ENCODE measurements around the gene WWOX. TPM values are rescaled to one million over a fixed set of nuclear protein-coding genes. Genes with fewer than 3 reads are reported as not detected.

WWOX gene
- total and polyA plus RNA-seq, 2 of the 4 experiments (the other 2 are of a cell fraction), result 2.7 to 5.4 TPM

- no peak overlapping the region for H3K23ac ChIP-seq (ENCODE audit: low read depth, low read length)
- no peak overlapping the region for H2AFZ ChIP-seq (replicated peaks; ENCODE audit: low read length, poor library complexity)
- TF ChIP-seq POLR2A (IDR thresholded peaks at IDR 0.05; ENCODE audit: low read depth, low read length) (no peak), CEBPB (IDR thresholded peaks at IDR 0.05; ENCODE audit: low read depth, low read length) (no peak), MXI1 (IDR thresholded peaks at IDR 0.05; ENCODE audit: borderline replicate concordance, low read depth, low read length) (no peak), RFX5 (IDR thresholded peaks at IDR 0.05; ENCODE audit: low read depth, low read length) (no peak), CHD1 (IDR thresholded peaks at IDR 0.05; ENCODE audit: low read depth, low read length) (no peak), RCOR1 (IDR thresholded peaks at IDR 0.05; ENCODE audit: insufficient replicate concordance, low read length) (no peak), MAFK (IDR thresholded peaks at IDR 0.05; ENCODE audit: low read depth, low read length) (no peak), BHLHE40 (IDR thresholded peaks at IDR 0.05; ENCODE audit: low read depth, low read length) (no peak), ELK1 (IDR thresholded peaks at IDR 0.05; ENCODE audit: borderline replicate concordance, low read depth, low read length) (no peak)
- TF ChIP-seq, protein P1, sequence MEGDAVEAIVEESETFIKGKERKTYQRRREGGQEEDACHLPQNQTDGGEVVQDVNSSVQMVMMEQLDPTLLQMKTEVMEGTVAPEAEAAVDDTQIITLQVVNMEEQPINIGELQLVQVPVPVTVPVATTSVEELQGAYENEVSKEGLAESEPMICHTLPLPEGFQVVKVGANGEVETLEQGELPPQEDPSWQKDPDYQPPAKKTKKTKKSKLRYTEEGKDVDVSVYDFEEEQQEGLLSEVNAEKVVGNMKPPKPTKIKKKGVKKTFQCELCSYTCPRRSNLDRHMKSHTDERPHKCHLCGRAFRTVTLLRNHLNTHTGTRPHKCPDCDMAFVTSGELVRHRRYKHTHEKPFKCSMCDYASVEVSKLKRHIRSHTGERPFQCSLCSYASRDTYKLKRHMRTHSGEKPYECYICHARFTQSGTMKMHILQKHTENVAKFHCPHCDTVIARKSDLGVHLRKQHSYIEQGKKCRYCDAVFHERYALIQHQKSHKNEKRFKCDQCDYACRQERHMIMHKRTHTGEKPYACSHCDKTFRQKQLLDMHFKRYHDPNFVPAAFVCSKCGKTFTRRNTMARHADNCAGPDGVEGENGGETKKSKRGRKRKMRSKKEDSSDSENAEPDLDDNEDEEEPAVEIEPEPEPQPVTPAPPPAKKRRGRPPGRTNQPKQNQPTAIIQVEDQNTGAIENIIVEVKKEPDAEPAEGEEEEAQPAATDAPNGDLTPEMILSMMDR (conservative IDR thresholded peaks at IDR 0.05; ENCODE audit: low read depth, low read length), result no peak
- no peaks in the 10 kb centered on the region for H3K27me3 ChIP-seq (ENCODE audit: control insufficient read depth, insufficient read depth, low read length)
- no peak overlapping the region for H4K8ac ChIP-seq (ENCODE audit: low read depth in 2 of 2, low read length in 2 of 2)
- H3K9ac ChIP-seq (ENCODE audit: low read depth, low read length), result no peak overlapping the region
- no peak overlapping the region for H2AK5ac ChIP-seq (ENCODE audit: low read depth, low read length)
- 40% methylated on average over 1 of the region's 4 CpGs; no CpG with 5 or more reads in 1 of the 2 experiments for WGBS, 2 experiments (ENCODE audit: extremely low coverage in 2 of 2, insufficient read length in 1 of 2)
- H2BK5ac ChIP-seq (ENCODE audit: low read depth, low read length, poor library complexity, severe bottlenecking), result no peak overlapping the region
- H2BK15ac ChIP-seq (ENCODE audit: low read depth, low read length), result no peak overlapping the region
- DNase-seq (no peak), ATAC-seq (ENCODE audit: low read depth) (no peak)
- H2BK120ac ChIP-seq (ENCODE audit: low read depth, low read length), result no peak overlapping the region
- peaks cover 15% of the 10 kb centered on the region for H3K9me3 ChIP-seq (ENCODE audit: control insufficient read depth, insufficient read depth, low read length)
- no peaks in the 10 kb centered on the region for H3K9me1 ChIP-seq (ENCODE audit: insufficient read depth, low read length)
- H3K18ac ChIP-seq (ENCODE audit: low read depth, low read length), result no peak overlapping the region
- no peaks in the 10 kb centered on the region for H4K20me1 ChIP-seq (ENCODE audit: insufficient read depth, low read length)
- H3K56ac ChIP-seq (ENCODE audit: extremely low read depth, insufficient read depth, low read length), result no peak overlapping the region
- no peaks in the 10 kb centered on the region for H3K36me3 ChIP-seq (ENCODE audit: control insufficient read depth, insufficient read depth, low read length)
- no peak overlapping the region for H3K4me3 ChIP-seq (ENCODE audit: insufficient read depth, low read depth, low read length)
- POLR2A ChIA-PET (ENCODE audit: unreplicated experiment), result no interaction called here
- H3K79me1 ChIP-seq (ENCODE audit: low read depth in 1 of 2, low read length in 2 of 2), result no peaks in the 10 kb centered on the region
- H4K91ac ChIP-seq (ENCODE audit: insufficient read depth, low read depth, low read length), result no peak overlapping the region
- no peak overlapping the region for H3K4ac ChIP-seq (ENCODE audit: low read depth, low read length)
- no TSS peak for BruUV-seq (replicated peaks)
- no peak overlapping the region for H3K27ac ChIP-seq (ENCODE audit: insufficient read depth, low read length)
- no peaks in the 10 kb centered on the region for H3K4me1 ChIP-seq (ENCODE audit: control insufficient read depth, insufficient read depth, low read length)
- CTCF ChIA-PET, result no interaction called here
- in situ Hi-C loops (cut with MboI; ENCODE audit: low sequenced_read_pairs) (no loop called here), dilution Hi-C loops (cut with HindIII; ENCODE audit: low sequenced_read_pairs, unreplicated experiment) (no loop called here), intact Hi-C loops (cut with micrococcal nuclease) (no loop called here)
- no peak overlapping the region for H3K14ac ChIP-seq (replicated peaks; ENCODE audit: low read depth, low read length)
- H4K5ac ChIP-seq (ENCODE audit: low read depth, low read length), result no peak overlapping the region
- no peak overlapping the region for H3K4me2 ChIP-seq (ENCODE audit: low read depth, low read length)
- H2AK9ac ChIP-seq (replicated peaks; ENCODE audit: low read depth, low read length, poor library complexity), result no peak overlapping the region
- H2BK20ac ChIP-seq (ENCODE audit: low read depth, low read length), result no peak overlapping the region
These were observed 375.3 kb downstream of the WWOX start for GRCh38 chr16:78474762-78475161.
